SK-N-SH treated with all-trans-retinoic acid at 6 μM for 48 hours (cell line): ENCODE measurements around the gene CCDC24.

Source experiments
- ATAC-seq: fragments of 200-7000 bp; cut with Tn5 transposase; 3 replicates; pipeline ENCODE4 v1.9.1; 2020; ENCODE audit warnings: mild to moderate bottlenecking, moderate library complexity
- ARNTL ChIP-seq: fragments of 450-650 bp; formaldehyde crosslinking; IDR thresholded peaks from 2 replicates; pipeline ENCODE4 v1.5.0; 2020; ENCODE audit warnings: low read depth, mild to moderate bottlenecking, moderate library complexity, borderline replicate concordance
- BACH2 ChIP-seq: fragments of 250-450 bp; sonication (Bioruptor Pico); IDR thresholded peaks from 2 replicates; pipeline ENCODE4 v1.9.0; 2021; ENCODE audit warnings: mild to moderate bottlenecking, borderline replicate concordance
- CREB5 ChIP-seq: fragments of 250-450 bp; sonication (Bioruptor Pico); IDR thresholded peaks from 2 replicates; pipeline ENCODE4 v1.5.1; 2020; ENCODE audit warnings: low read depth, mild to moderate bottlenecking, moderate library complexity
- CSDC2 ChIP-seq: fragments of 250-450 bp; sonication (Bioruptor Pico); IDR thresholded peaks from 2 replicates; pipeline ENCODE4 v1.5.0; 2020; ENCODE audit warnings: mild to moderate bottlenecking, moderate library complexity
- ESRRG ChIP-seq: fragments of 250-450 bp; sonication (Bioruptor Pico); IDR thresholded peaks from 2 replicates; pipeline ENCODE4 v1.6.1; 2021; ENCODE audit warnings: mild to moderate bottlenecking
- GLIS3 ChIP-seq: fragments of 250-450 bp; sonication (Bioruptor Pico); IDR thresholded peaks from 2 replicates; pipeline ENCODE4 v1.5.0; 2020; ENCODE audit warnings: mild to moderate bottlenecking, moderate library complexity
- ISL1 ChIP-seq: fragments of 250-450 bp; sonication (Bioruptor Pico); IDR thresholded peaks from 2 replicates; pipeline ENCODE4 v2.1.2; 2022; ENCODE audit warnings: mild to moderate bottlenecking, moderate library complexity
- OSR1 ChIP-seq: fragments of 250-450 bp; sonication (Bioruptor Pico); IDR thresholded peaks from 2 replicates; pipeline ENCODE4 v1.8.0; 2022; ENCODE audit warnings: moderate library complexity, mild to moderate bottlenecking, inconsistent platforms
- PATZ1 ChIP-seq: fragments of 250-450 bp; sonication (Bioruptor Pico); IDR thresholded peaks from 2 replicates; pipeline ENCODE4 v1.8.0; 2020; ENCODE audit warnings: mild to moderate bottlenecking, moderate library complexity, borderline replicate concordance
- POU6F1 ChIP-seq: fragments of 250-450 bp; sonication (Bioruptor Pico); IDR thresholded peaks from 2 replicates; pipeline ENCODE4 v1.8.0; 2021; ENCODE audit warnings: low read depth, mild to moderate bottlenecking, moderate library complexity, borderline replicate concordance
- RARB ChIP-seq: fragments of 250-450 bp; sonication (Bioruptor Pico); IDR thresholded peaks from 2 replicates; pipeline ENCODE4 v1.8.0; 2021; ENCODE audit warnings: mild to moderate bottlenecking, moderate library complexity
- SNAI2 ChIP-seq: fragments of 250-450 bp; sonication (Bioruptor Pico); IDR thresholded peaks from 2 replicates; pipeline ENCODE4 v1.5.0; 2020; ENCODE audit warnings: mild to moderate bottlenecking, moderate library complexity
- TCF4 ChIP-seq: fragments of 250-450 bp; sonication (Bioruptor Pico); IDR thresholded peaks from 2 replicates; pipeline ENCODE4 v1.8.0; 2021; ENCODE audit warnings: mild to moderate bottlenecking, moderate library complexity, borderline replicate concordance
- TOX ChIP-seq: fragments of 250-450 bp; sonication (Bioruptor Pico); IDR thresholded peaks from 2 replicates; pipeline ENCODE4 v1.8.0; 2021; ENCODE audit warnings: mild to moderate bottlenecking, moderate library complexity, borderline replicate concordance
- TSHZ2 ChIP-seq: fragments of 250-450 bp; sonication (Bioruptor Pico); IDR thresholded peaks from 2 replicates; pipeline ENCODE4 v1.5.0; 2020; ENCODE audit warnings: mild to moderate bottlenecking, moderate library complexity
- ZC3H10 ChIP-seq: fragments of 250-450 bp; sonication (Bioruptor Pico); IDR thresholded peaks from 2 replicates; pipeline ENCODE4 v1.5.1; 2021; ENCODE audit warnings: mild to moderate bottlenecking, moderate library complexity
- ZFP3 ChIP-seq: fragments of 250-450 bp; sonication (Bioruptor Pico); IDR thresholded peaks from 2 replicates; pipeline ENCODE4 v1.5.0; 2020; ENCODE audit warnings: mild to moderate bottlenecking, moderate library complexity
- ZFP30 ChIP-seq: fragments of 450-650 bp; formaldehyde crosslinking; IDR thresholded peaks from 2 replicates; pipeline ENCODE4 v1.5.0; 2022; ENCODE audit warnings: mild to moderate bottlenecking, moderate library complexity
- ZNF565 ChIP-seq: fragments of 450-650 bp; formaldehyde crosslinking; conservative IDR thresholded peaks from 2 replicates; pipeline ENCODE4 v1.5.0; 2020; ENCODE audit warnings: low read depth, mild to moderate bottlenecking, moderate library complexity
- ZNF70 ChIP-seq: fragments of 450-650 bp; formaldehyde crosslinking; IDR thresholded peaks from 2 replicates; pipeline ENCODE4 v1.5.0; 2020; ENCODE audit warnings: mild to moderate bottlenecking, moderate library complexity
- ZNF8 ChIP-seq: fragments of 450-650 bp; formaldehyde crosslinking; IDR thresholded peaks from 2 replicates; pipeline ENCODE4 v1.5.0; 2020; ENCODE audit warnings: mild to moderate bottlenecking, moderate library complexity
- TF ChIP-seq, protein P1 (sequence below): fragments of 250-450 bp; sonication (Bioruptor Pico); IDR thresholded peaks from 2 replicates; pipeline ENCODE4 v1.5.1; 2021; ENCODE audit warnings: mild to moderate bottlenecking, moderate library complexity

CCDC24 gene

GRCh38 chr1:44016890-44017400, 25.5 kb downstream of the CCDC24 start:
- TF ChIP-seq BACH2 (CRISPR knock-in tag): no peak
- ATAC-seq: no peak

DNA sequence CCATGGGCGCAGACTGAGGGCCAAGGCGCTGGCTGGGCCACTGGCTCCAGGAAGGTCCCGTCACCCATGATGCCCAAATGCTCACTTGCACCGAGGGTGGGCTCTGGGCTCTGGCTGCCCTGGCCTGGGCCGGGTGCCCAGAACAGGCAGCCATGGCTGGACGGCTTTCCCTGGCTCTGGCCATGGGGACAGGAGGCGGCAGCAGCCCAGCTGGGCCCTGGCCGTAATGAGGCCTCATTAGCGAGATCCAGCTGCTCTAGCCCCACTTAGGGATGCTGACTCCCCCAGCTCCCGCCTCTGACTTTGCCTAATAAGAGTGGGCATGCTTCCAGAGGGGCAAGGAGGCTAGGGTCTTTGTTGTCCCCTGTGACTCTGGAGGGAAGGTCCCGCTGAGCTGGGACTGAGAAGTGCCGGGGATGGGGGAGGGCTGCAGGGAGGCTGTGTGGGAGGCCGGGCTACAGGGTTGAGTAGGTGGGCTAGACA, 28.1 kb downstream of the CCDC24 start:
- no peak for ATAC-seq
- TF ChIP-seq CREB5 (no peak), TOX (CRISPR knock-in tag) (no peak), ZNF565 (CRISPR knock-in tag) (no peak), ARNTL (CRISPR knock-in tag) (no peak), POU6F1 (no peak), TCF4 (no peak), CSDC2 (CRISPR knock-in tag) (no peak), ZNF70 (CRISPR knock-in tag) (no peak), RARB (CRISPR knock-in tag) (no peak), ISL1 (CRISPR knock-in tag) (no peak)

- TF ChIP-seq ZNF8 (no peak), GLIS3 (CRISPR knock-in tag) (no peak)
- ATAC-seq: no peak
Observed at GRCh38 chr1:44020464-44020863, 29.1 kb downstream of the CCDC24 start.

GRCh38 chr1:44021156-44021555, 29.8 kb downstream of the CCDC24 start:
- no peak for TF ChIP-seq ESRRG
- TF ChIP-seq, protein P1, sequence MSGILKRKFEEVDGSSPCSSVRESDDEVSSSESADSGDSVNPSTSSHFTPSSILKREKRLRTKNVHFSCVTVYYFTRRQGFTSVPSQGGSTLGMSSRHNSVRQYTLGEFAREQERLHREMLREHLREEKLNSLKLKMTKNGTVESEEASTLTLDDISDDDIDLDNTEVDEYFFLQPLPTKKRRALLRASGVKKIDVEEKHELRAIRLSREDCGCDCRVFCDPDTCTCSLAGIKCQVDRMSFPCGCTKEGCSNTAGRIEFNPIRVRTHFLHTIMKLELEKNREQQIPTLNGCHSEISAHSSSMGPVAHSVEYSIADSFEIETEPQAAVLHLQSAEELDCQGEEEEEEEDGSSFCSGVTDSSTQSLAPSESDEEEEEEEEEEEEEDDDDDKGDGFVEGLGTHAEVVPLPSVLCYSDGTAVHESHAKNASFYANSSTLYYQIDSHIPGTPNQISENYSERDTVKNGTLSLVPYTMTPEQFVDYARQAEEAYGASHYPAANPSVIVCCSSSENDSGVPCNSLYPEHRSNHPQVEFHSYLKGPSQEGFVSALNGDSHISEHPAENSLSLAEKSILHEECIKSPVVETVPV (CRISPR knock-in tag): no peak
- TF ChIP-seq CSDC2 (CRISPR knock-in tag): no peak
- TF ChIP-seq BACH2 (CRISPR knock-in tag): no peak
- TF ChIP-seq TOX (CRISPR knock-in tag): no peak
- TF ChIP-seq OSR1 (CRISPR knock-in tag): no peak
- no peak for TF ChIP-seq ZFP3 (CRISPR knock-in tag)
- no peak for TF ChIP-seq ARNTL (CRISPR knock-in tag)
- TF ChIP-seq SNAI2: no peak
- TF ChIP-seq ZNF8: no peak
- TF ChIP-seq ZFP30 (CRISPR knock-in tag): no peak
- no peak for TF ChIP-seq PATZ1 (CRISPR knock-in tag)
- TF ChIP-seq RARB (CRISPR knock-in tag): no peak
- TF ChIP-seq ZC3H10 (CRISPR knock-in tag): no peak
- ATAC-seq: no peak

DNA sequence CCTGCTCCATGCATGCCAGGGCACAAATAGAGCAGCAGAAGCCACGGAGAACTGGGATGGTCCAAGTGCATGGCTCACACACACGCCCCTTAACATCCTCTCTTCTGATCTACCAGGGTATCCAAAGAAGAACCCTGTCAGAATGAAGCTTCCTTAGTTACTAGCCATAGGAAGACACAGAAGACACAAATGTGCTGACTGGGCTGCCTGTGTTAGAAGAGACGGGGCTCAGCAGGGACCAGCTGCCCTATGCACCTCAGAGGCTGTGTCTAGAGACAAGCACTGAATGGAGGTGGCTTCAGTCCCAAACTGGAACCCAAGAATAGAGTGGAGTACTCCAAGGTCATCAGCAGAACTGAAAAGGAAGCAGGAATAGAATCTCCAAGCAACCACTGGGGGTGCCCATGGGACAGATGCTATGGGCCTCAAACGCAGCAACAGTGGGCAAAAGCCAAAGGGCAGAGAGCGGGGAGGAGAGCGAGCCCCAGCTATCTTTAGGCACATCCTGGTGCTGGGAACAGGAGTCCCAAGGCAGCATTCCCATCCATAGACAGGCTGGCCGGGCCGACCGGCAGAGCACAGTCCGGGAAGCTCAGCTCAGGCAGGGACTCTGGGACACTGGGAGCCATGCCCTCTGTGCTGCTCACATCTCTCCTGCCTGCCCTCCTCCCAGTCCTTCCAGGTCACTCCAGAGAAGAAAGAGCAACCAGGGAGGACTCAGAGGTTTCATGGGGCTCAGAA, 30.4 kb downstream of the CCDC24 start:
- TF ChIP-seq TSHZ2: no peak
- TF ChIP-seq ZNF565 (CRISPR knock-in tag): no peak
- TF ChIP-seq CREB5: no peak
- no peak for TF ChIP-seq GLIS3 (CRISPR knock-in tag)
- TF ChIP-seq ZNF8: no peak
- TF ChIP-seq TOX (CRISPR knock-in tag): no peak
- TF ChIP-seq, protein P1 (CRISPR knock-in tag): no peak
- ATAC-seq: no peak
